ES-I3 (cell line): ENCODE results near the gene TSPAN6.

Experiments used
- H3K36me3 ChIP-seq: 2 replicates; pipeline ENCODE4 v1.6.1; 2013; ENCODE audit warnings: mild to moderate bottlenecking, low read length, control low read depth, moderate library complexity; ENCODE audit not compliant: insufficient read depth
- H3K4me1 ChIP-seq: 2 replicates; pipeline ENCODE4 v1.6.1; 2013; ENCODE audit warnings: mild to moderate bottlenecking, control low read depth, low read length; ENCODE audit not compliant: insufficient read depth
- H3K9ac ChIP-seq: 2 replicates; pipeline ENCODE4 v1.6.1; 2013; ENCODE audit warnings: low read depth, mild to moderate bottlenecking, low read length, moderate library complexity
- H3K9me3 ChIP-seq: 2 replicates; pipeline ENCODE4 v1.6.1; 2013; ENCODE audit warnings: mild to moderate bottlenecking, low read length, moderate library complexity; ENCODE audit not compliant: control insufficient read depth, insufficient read depth

The TSPAN6 gene

GRCh38 chrX:100584611-100585010, 52.0 kb downstream of the TSPAN6 start, which contains the start of gene TNMD:
Gene TNMD (plus strand): TSS chrX:100584936. CDS start chrX:100585019, 83 bp downstream.
- no peaks in the 10 kb centered on the region for H3K9me3 ChIP-seq
- H3K36me3 ChIP-seq: no peaks in the 10 kb centered on the region
- H3K9ac ChIP-seq: no peak within 1 kb of the TSS
- H3K4me1 ChIP-seq: no peaks in the 10 kb centered on the region
